ENCODE measurements around the gene GGT5.
"Not testable (repeated sequence)": the region's sequence is repeated elsewhere in the genome, so short reads cannot be mapped to it uniquely, and the experiment has no call there.

The GGT5 gene

DNA sequence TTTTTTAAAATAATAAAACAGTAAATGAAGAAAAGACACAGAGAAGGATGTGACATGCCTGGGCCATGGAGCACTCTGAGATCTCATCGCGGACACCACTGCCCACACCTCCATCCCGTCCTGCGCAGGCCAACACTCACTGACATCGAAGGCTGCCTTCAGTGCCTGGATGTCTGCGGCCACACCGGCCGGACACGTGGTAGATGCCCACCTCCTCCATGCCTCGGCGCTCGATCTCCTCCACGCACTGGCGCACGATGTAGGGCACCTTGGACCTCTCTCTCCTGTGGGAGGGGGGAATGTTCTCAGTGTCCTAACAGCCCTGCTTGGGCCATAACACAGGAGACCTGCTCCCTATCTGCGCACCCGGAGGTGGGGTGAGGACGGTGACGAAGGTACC is 18.6 kb upstream of the GGT5 start:
- not testable (repeated sequence) for DNase-seq (ENCODE audit: low read depth, low spot score); H3K9me3 ChIP-seq (ENCODE audit: control insufficient read depth, insufficient read depth, low read length); H3K4me1 ChIP-seq (ENCODE audit: control insufficient read depth, insufficient read depth, low read length); H3K36me3 ChIP-seq (ENCODE audit: control insufficient read depth, insufficient read depth, low read length); H3K27ac ChIP-seq (ENCODE audit: low read length); H3K27me3 ChIP-seq (ENCODE audit: control insufficient read depth, insufficient read depth, low read length); H3K4me3 ChIP-seq (ENCODE audit: low read length)
- no CpG with 5 or more reads among the region's 19 CpGs for WGBS (ENCODE audit: insufficient coverage, insufficient read length)

DNA sequence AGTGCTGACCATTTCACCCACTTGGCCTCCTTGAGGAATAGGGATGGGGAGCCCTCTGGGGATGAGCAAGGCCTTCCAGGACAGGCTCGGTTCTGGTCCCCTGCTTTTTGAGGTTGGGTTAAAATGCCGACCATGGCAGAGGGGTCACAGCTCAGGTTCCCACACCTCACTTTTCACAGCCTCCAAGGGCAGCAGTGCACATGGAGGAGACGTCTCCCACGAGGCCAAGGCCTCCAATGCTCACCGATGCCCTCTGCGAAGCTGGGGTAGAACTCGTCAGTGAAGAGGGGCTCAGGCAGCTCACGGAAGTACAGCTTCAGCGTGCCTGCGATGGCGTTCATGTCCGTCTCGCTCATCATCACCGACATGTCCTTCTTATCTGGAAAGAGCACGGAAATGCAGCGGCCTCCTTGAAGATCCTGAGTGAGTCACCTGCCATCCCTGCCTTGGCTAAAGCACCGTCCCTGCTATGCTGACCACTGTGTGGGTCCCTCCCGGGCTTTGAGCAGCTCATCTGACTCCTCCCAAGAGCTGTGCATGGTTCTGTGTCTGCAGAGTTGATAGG is 17.4 kb upstream of the GGT5 start:
- no CpG with 5 or more reads among the region's 18 CpGs for WGBS (ENCODE audit: insufficient coverage, insufficient read length)
- H3K27me3 ChIP-seq (ENCODE audit: control insufficient read depth, insufficient read depth, low read length); H3K4me1 ChIP-seq (ENCODE audit: control insufficient read depth, insufficient read depth, low read length); H3K9me3 ChIP-seq (ENCODE audit: control insufficient read depth, insufficient read depth, low read length); DNase-seq (ENCODE audit: low read depth, low spot score); H3K4me3 ChIP-seq (ENCODE audit: low read length); H3K36me3 ChIP-seq (ENCODE audit: control insufficient read depth, insufficient read depth, low read length); H3K27ac ChIP-seq (ENCODE audit: low read length): not testable (repeated sequence)

DNA sequence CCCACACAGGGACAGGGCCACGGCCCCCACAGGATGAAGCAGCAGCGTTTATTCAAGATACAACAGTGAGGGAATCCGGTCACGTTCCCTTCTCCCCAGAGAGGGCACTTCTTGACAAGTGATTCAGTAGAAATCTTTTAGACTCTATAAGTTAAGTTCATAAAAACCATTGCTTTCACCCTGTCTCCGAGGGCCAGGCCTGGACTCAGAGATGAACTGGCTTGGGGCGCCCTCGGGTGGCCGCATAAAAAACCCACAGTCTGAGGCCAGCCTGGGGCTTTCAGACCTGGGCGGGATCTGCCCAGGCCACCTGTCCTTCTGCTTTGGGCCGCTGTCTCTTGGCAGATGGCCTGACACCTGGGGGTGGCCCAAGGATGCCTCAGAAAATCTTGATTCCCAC is 14.6 kb upstream of the GGT5 start:
- DNase-seq (ENCODE audit: low read depth, low spot score); H3K27ac ChIP-seq (ENCODE audit: low read length); H3K36me3 ChIP-seq (ENCODE audit: control insufficient read depth, insufficient read depth, low read length); H3K4me1 ChIP-seq (ENCODE audit: control insufficient read depth, insufficient read depth, low read length); H3K9me3 ChIP-seq (ENCODE audit: control insufficient read depth, insufficient read depth, low read length); H3K27me3 ChIP-seq (ENCODE audit: control insufficient read depth, insufficient read depth, low read length); H3K4me3 ChIP-seq (ENCODE audit: low read length): not testable (repeated sequence)
- no CpG with 5 or more reads among the region's 10 CpGs for WGBS (ENCODE audit: insufficient coverage, insufficient read length)

DNA sequence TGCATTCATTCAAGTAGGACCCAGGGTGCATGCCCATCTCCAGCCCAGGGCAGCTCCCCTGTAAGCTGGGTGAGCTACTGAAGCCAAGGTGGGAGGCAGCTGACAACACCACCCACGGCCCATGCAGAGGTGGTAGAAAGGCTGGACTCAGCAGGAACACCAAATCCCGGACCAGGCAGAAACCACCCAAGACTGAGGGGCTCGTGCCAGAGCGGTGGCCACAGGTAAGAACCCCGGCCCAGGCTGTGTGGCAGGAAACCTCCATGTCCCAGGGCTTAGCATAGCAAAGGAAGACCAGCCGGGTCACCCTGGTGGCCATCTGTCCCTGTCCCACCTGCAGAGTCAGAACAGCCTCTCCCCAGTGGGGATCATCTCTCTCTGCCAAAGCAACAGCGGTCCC is 11.9 kb upstream of the GGT5 start:
- WGBS (ENCODE audit: insufficient coverage, insufficient read length): no CpG with 5 or more reads among the region's 7 CpGs

DNA sequence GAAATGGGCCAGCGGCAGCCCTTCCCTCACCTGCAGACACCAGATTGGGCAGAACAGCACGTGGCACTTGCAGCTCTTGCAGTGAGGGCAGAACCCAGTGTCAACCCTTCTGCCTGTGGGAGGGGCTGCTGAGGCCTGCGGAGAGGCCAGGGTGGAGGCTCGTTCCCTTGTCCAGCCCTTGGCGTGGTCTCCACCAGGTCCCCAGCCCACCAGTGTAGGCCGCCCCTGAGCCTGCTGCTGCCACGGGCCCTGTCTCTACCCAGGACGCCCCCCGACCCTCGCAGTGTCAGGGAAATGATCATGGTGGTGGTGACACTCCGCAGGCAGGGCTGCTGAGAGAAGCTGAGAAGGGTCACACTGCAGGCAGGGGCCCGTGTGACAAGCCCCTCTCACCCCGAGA is 11.3 kb upstream of the GGT5 start:
- H3K4me1 ChIP-seq (ENCODE audit: control insufficient read depth, insufficient read depth, low read length); H3K27me3 ChIP-seq (ENCODE audit: control insufficient read depth, insufficient read depth, low read length); H3K4me3 ChIP-seq (ENCODE audit: low read length); DNase-seq (ENCODE audit: low read depth, low spot score); H3K36me3 ChIP-seq (ENCODE audit: control insufficient read depth, insufficient read depth, low read length); H3K27ac ChIP-seq (ENCODE audit: low read length); H3K9me3 ChIP-seq (ENCODE audit: control insufficient read depth, insufficient read depth, low read length): not testable (repeated sequence)
- WGBS (ENCODE audit: insufficient coverage, insufficient read length): no CpG with 5 or more reads among the region's 13 CpGs

More for the DNA sequence above, 11.9 kb upstream of the GGT5 start:
- not testable (repeated sequence) for H3K4me1 ChIP-seq (ENCODE audit: control insufficient read depth, insufficient read depth, low read length); H3K36me3 ChIP-seq (ENCODE audit: control insufficient read depth, insufficient read depth, low read length); H3K4me3 ChIP-seq (ENCODE audit: low read length); H3K27ac ChIP-seq (ENCODE audit: low read length); H3K9me3 ChIP-seq (ENCODE audit: control insufficient read depth, insufficient read depth, low read length); DNase-seq (ENCODE audit: low read depth, low spot score); H3K27me3 ChIP-seq (ENCODE audit: control insufficient read depth, insufficient read depth, low read length)

DNA sequence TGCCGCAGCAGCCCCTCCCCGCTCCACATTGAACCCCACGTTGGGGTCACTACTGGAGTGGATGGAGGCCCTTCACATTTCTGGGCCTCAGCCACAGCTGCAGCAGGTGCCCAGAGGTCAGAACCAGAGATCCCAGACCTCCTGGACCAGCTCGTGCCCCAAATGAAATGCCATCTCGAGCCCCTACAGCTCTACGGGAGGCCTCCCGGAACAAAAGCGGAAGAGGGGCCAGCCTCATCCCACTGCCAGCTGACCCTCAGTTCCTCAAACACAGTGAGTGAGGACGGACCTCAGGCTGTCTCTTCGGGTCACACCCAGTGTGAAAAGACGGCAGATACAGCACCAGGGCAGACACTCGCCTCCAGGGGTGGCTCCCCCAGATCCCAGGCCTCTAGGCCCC is 8.2 kb upstream of the GGT5 start:
- H3K27ac ChIP-seq (ENCODE audit: low read length); H3K9me3 ChIP-seq (ENCODE audit: control insufficient read depth, insufficient read depth, low read length); H3K4me1 ChIP-seq (ENCODE audit: control insufficient read depth, insufficient read depth, low read length); H3K36me3 ChIP-seq (ENCODE audit: control insufficient read depth, insufficient read depth, low read length); H3K27me3 ChIP-seq (ENCODE audit: control insufficient read depth, insufficient read depth, low read length); H3K4me3 ChIP-seq (ENCODE audit: low read length); DNase-seq (ENCODE audit: low read depth, low spot score): not testable (repeated sequence)
- WGBS (ENCODE audit: insufficient coverage, insufficient read length): no CpG with 5 or more reads among the region's 12 CpGs

DNA sequence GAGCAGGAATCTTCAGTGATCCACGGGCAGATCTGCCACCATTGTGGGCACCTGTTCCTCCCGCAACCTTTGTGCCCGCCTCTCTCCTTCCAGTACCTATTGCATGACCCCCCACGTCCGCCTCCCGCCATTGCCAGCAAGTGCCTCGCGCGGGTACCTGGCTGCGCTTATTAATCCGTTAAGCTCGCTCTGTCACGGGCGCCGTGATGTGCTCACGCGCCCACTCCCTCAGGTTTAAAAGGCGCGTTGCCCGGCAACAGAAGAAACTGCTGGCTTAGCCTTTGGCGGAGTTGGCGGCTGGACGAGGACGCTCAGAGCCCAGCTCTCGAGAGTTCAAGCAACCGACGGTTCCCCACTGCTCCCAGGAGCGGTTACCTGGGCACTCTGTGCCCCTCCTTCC is 6.4 kb upstream of the GGT5 start:
- H3K9me3 ChIP-seq (ENCODE audit: control insufficient read depth, insufficient read depth, low read length); H3K27me3 ChIP-seq (ENCODE audit: control insufficient read depth, insufficient read depth, low read length); H3K36me3 ChIP-seq (ENCODE audit: control insufficient read depth, insufficient read depth, low read length); H3K4me3 ChIP-seq (ENCODE audit: low read length); H3K4me1 ChIP-seq (ENCODE audit: control insufficient read depth, insufficient read depth, low read length); DNase-seq (ENCODE audit: low read depth, low spot score); H3K27ac ChIP-seq (ENCODE audit: low read length): not testable (repeated sequence)
- WGBS (ENCODE audit: insufficient coverage, insufficient read length): no CpG with 5 or more reads among the region's 28 CpGs

DNA sequence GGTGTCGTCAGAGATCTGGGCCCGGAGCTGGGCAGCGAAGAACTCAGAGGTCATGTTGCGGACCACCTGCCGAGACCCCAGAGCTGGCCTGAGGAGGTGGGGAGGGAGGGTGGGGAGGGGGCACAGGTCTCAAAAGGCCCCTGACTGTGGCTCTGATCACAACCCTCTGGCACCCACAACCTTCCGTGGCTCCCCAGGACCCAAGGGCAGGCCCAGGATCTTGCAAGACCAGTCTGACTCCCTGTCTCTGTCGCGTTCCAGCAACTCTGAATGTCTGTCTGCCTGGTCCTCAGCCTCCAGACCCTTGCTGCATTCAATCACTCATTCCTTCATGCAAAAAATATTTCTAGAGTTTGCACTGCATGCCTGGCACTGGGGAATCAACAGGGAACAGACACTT is 4.5 kb upstream of the GGT5 start:
- not testable (repeated sequence) for H3K36me3 ChIP-seq (ENCODE audit: control insufficient read depth, insufficient read depth, low read length); H3K4me3 ChIP-seq (ENCODE audit: low read length); H3K4me1 ChIP-seq (ENCODE audit: control insufficient read depth, insufficient read depth, low read length); H3K27me3 ChIP-seq (ENCODE audit: control insufficient read depth, insufficient read depth, low read length); DNase-seq (ENCODE audit: low read depth, low spot score); H3K9me3 ChIP-seq (ENCODE audit: control insufficient read depth, insufficient read depth, low read length); H3K27ac ChIP-seq (ENCODE audit: low read length)
- no CpG with 5 or more reads among the region's 8 CpGs for WGBS (ENCODE audit: insufficient coverage, insufficient read length)

DNA sequence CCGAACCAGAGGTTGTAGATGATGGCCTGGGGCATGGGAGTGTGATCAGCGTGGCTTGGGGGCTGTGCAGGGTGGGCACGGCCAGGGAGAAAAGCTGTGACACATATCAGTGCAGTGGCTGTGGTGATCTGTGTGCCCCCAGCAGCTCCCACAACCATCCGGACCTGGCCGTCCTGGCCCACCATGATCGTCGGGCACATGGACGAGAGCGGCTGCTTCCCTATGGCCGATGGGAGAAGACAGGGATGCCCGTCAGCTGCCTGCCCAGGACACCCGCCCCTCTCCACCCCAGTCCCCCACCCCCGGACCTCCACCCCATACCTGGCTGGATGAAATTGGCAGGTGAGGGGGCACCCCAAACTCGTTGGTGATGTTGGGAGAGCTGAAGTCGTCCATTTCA is 3.7 kb upstream of the GGT5 start:
- no CpG with 5 or more reads among the region's 15 CpGs for WGBS (ENCODE audit: insufficient coverage, insufficient read length)
- H3K27me3 ChIP-seq (ENCODE audit: control insufficient read depth, insufficient read depth, low read length); H3K4me1 ChIP-seq (ENCODE audit: control insufficient read depth, insufficient read depth, low read length); H3K4me3 ChIP-seq (ENCODE audit: low read length); H3K9me3 ChIP-seq (ENCODE audit: control insufficient read depth, insufficient read depth, low read length); H3K27ac ChIP-seq (ENCODE audit: low read length); DNase-seq (ENCODE audit: low read depth, low spot score); H3K36me3 ChIP-seq (ENCODE audit: control insufficient read depth, insufficient read depth, low read length): not testable (repeated sequence)

DNA sequence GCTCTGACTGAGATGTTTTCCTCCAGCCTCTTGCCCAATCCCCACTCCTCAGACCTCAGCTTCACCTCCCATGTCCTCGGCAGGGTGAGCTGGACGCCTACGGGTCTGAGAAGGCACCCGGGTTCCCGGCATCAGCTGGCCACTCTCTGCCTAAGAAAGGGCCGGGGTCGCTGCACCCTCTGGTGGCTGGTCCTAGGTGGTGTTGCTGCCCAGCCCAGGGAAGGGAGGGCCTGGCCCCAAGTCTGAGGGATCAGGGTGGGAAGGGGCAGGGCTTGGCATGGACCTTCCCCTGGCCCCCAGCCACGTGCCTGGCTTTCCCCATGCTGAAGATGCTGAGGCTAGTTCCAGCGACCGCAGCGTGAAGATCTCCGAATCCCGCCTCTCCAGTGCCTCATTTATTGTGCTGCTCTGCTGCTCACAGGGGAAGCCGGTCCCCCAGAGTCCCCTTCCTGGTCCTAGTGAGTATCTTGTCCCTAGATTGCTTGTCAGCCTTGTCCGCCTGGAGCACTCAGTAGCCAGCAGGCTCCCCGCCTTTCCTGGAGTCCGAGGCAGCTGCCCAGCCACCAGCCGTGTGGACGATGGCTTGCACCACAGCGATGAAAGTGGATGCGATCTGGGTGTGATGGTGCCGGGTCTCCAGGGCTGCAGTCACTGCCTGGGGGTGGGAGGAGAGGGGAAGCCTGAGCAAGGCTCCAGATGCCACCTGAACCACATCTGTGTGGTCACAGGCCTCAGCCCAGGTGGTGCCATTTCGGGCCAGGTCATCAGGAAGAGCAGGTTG is 2.9 kb upstream of the GGT5 start:
- H3K27ac ChIP-seq (ENCODE audit: low read length): no peak overlapping the region
- H3K4me3 ChIP-seq (ENCODE audit: low read length): no peak overlapping the region
- no peaks in the 10 kb centered on the region for H3K27me3 ChIP-seq (ENCODE audit: control insufficient read depth, insufficient read depth, low read length)
- H3K9me3 ChIP-seq (ENCODE audit: control insufficient read depth, insufficient read depth, low read length): no peaks in the 10 kb centered on the region
- no peak for DNase-seq (ENCODE audit: low read depth, low spot score)
- WGBS (ENCODE audit: insufficient coverage, insufficient read length): no CpG with 5 or more reads among the region's 23 CpGs
- H3K36me3 ChIP-seq (ENCODE audit: control insufficient read depth, insufficient read depth, low read length): no peaks in the 10 kb centered on the region
- H3K4me1 ChIP-seq (ENCODE audit: control insufficient read depth, insufficient read depth, low read length): no peaks in the 10 kb centered on the region; the same call in 1 of the 2 replicates

DNA sequence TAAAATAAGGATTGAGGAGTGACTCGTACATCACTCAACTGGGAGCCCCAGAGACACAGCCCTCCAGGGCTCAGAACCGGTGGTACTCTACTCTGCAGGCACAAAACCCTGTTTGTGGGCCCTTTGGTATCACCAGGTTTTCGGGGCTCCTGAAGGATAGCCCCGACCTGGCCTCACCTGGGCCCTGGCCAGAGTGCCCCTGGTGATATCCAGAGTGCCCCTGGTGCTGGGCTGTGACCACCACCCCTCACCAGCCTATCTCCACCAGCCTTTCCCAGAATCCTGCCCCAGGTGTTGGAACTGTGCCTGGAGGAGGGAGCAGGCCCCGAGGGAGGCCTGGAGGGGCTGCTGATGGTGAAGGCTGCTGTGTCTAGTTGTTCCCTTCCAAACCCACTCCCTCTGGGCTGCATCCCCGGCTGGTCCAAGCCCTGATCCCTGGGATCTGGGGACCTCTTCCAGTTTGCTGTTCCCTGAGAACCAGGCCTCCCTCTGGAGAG is 2.2 kb upstream of the GGT5 start:
- H3K9me3 ChIP-seq (ENCODE audit: control insufficient read depth, insufficient read depth, low read length): no peaks in the 10 kb centered on the region
- H3K4me3 ChIP-seq (ENCODE audit: low read length): no peak overlapping the region
- no peak for DNase-seq (ENCODE audit: low read depth, low spot score)
- no peaks in the 10 kb centered on the region for H3K36me3 ChIP-seq (ENCODE audit: control insufficient read depth, insufficient read depth, low read length)
- H3K27me3 ChIP-seq (ENCODE audit: control insufficient read depth, insufficient read depth, low read length): no peaks in the 10 kb centered on the region
- H3K4me1 ChIP-seq (ENCODE audit: control insufficient read depth, insufficient read depth, low read length): peaks cover 2% of the 10 kb centered on the region; the same call in 1 of the 2 replicates
- no peak overlapping the region for H3K27ac ChIP-seq (ENCODE audit: low read length)
- WGBS (ENCODE audit: insufficient coverage, insufficient read length): no CpG with 5 or more reads among the region's 6 CpGs

All from iPS DF 6.9 (cell line).